ENCODE measurements around the gene ANKH. TPM values are rescaled to one million over a fixed set of nuclear protein-coding genes. Genes with fewer than 3 reads are reported as not detected.

Gene ANKH
- polyA plus RNA-seq, 2 of the 4 experiments (the other 2 are of a cell fraction), result 11.7 to 17.3 TPM

- Histone ChIP-seq H3K27ac (no peak overlapping the region), H3K4me3 (no peak overlapping the region), H3K4me1 (peaks cover 58% of the 10 kb centered on the region), H3K4me2 (no peak overlapping the region), H3K9me3 (no peaks in the 10 kb centered on the region)
- no peak for DNase-seq (ENCODE audit: low read depth in 1 of 2, low spot score in 1 of 2)
- no peak for TF ChIP-seq ZNF302 (CRISPR knock-in tag; IDR thresholded peaks at IDR 0.05)
- no peak for TF ChIP-seq EHF (CRISPR knock-in tag; IDR thresholded peaks at IDR 0.05)
- no peak for TF ChIP-seq PBX3 (IDR thresholded peaks at IDR 0.05)
- no peak for TF ChIP-seq SMC3 (IDR thresholded peaks at IDR 0.05)
- TF ChIP-seq HES2 (IDR thresholded peaks at IDR 0.05), result no peak
- TF ChIP-seq KDM1A (IDR thresholded peaks at IDR 0.05; ENCODE audit: low read depth), result no peak
- TF ChIP-seq ZC3H11A (IDR thresholded peaks at IDR 0.05), result no peak
- TF ChIP-seq ATOH8 (CRISPR knock-in tag; IDR thresholded peaks at IDR 0.05; ENCODE audit: low read depth), result no peak
- TF ChIP-seq HEYL (CRISPR knock-in tag; IDR thresholded peaks at IDR 0.05), result no peak
- TF ChIP-seq HOXB13 (CRISPR knock-in tag; IDR thresholded peaks at IDR 0.05; ENCODE audit: low read depth), result no peak
- no peak for TF ChIP-seq ZSCAN20 (CRISPR knock-in tag; IDR thresholded peaks at IDR 0.05)
- no peak for TF ChIP-seq HDAC2 (IDR thresholded peaks at IDR 0.05)
- no peak for TF ChIP-seq FOXS1 (CRISPR knock-in tag; IDR thresholded peaks at IDR 0.05)
- no peak for TF ChIP-seq CHD2 (IDR thresholded peaks at IDR 0.05; ENCODE audit: low read length, partially characterized antibody)
- WGBS (ENCODE audit: missing lambda C conversion rate), result 87% methylated on average over 1 of the region's 1 CpG
- no peak for ATAC-seq
- FAIRE-seq, result no peak
- ChIA-PET CTCF (interaction anchor here (1.0 to 4.9 kb wide), 3 partner anchors 10 to 344 kb away, joined by 3 to 25 read pairs (median 5); no protein-coding TSS in a partner anchor), POLR2A (no interaction called here)
These were observed 201.6 kb downstream of the ANKH start for GRCh38 chr5:14669975-14670374.

GRCh38 chr5:14669415-14669814 lies 202.2 kb downstream of the ANKH start:
- H3K27ac ChIP-seq, result no peak overlapping the region
- no peaks in the 10 kb centered on the region for H3K9me3 ChIP-seq
- H3K4me2 ChIP-seq, result no peak overlapping the region
- peaks cover 58% of the 10 kb centered on the region for H3K4me1 ChIP-seq
- H3K4me3 ChIP-seq, result no peak overlapping the region
- FAIRE-seq (no peak), DNase-seq (ENCODE audit: low read depth in 1 of 2, low spot score in 1 of 2) (no peak), ATAC-seq (no peak)
- ChIA-PET POLR2A (no interaction called here), CTCF (interaction anchor here (1.0 to 4.9 kb wide), 2 partner anchors 16 to 345 kb away, joined by 3 to 25 read pairs; no protein-coding TSS in a partner anchor)
- TF ChIP-seq KDM5A (IDR thresholded peaks at IDR 0.05), result no peak
- TF ChIP-seq NFE2L2 (conservative IDR thresholded peaks at IDR 0.05; ENCODE audit: low read length), result no peak
- TF ChIP-seq RARB (CRISPR knock-in tag; IDR thresholded peaks at IDR 0.05), result no peak
- no peak for TF ChIP-seq PHF8 (IDR thresholded peaks at IDR 0.05; ENCODE audit: borderline replicate concordance, low read depth)
- TF ChIP-seq MAZ (IDR thresholded peaks at IDR 0.05; ENCODE audit: borderline replicate concordance, low read depth, low read length), result no peak
- TF ChIP-seq MAFK (IDR thresholded peaks at IDR 0.05; ENCODE audit: partially characterized antibody), result no peak
- TF ChIP-seq POLR2A (IDR thresholded peaks at IDR 0.05; ENCODE audit: low read length), result no peak
- no peak for TF ChIP-seq HES2 (IDR thresholded peaks at IDR 0.05)
- no peak for TF ChIP-seq FOSB (CRISPR knock-in tag; IDR thresholded peaks at IDR 0.05)
- TF ChIP-seq E2F6 (IDR thresholded peaks at IDR 0.05; ENCODE audit: borderline replicate concordance, low read depth), result no peak
- no peak for TF ChIP-seq EP300 (IDR thresholded peaks at IDR 0.05)
- WGBS (ENCODE audit: missing lambda C conversion rate), result 90% methylated on average over 5 of the region's 5 CpGs
